ENCODE measurements around the gene RTEL1. TPM values are rescaled to one million over a fixed set of nuclear protein-coding genes. Genes with fewer than 3 reads are reported as not detected.
A peak's percentile ranks its signal among the peaks of the same experiment; 100 is the strongest.

Gene RTEL1
- polyA plus RNA-seq, 2 donors, result 8.1 to 14.5 TPM

DNA sequence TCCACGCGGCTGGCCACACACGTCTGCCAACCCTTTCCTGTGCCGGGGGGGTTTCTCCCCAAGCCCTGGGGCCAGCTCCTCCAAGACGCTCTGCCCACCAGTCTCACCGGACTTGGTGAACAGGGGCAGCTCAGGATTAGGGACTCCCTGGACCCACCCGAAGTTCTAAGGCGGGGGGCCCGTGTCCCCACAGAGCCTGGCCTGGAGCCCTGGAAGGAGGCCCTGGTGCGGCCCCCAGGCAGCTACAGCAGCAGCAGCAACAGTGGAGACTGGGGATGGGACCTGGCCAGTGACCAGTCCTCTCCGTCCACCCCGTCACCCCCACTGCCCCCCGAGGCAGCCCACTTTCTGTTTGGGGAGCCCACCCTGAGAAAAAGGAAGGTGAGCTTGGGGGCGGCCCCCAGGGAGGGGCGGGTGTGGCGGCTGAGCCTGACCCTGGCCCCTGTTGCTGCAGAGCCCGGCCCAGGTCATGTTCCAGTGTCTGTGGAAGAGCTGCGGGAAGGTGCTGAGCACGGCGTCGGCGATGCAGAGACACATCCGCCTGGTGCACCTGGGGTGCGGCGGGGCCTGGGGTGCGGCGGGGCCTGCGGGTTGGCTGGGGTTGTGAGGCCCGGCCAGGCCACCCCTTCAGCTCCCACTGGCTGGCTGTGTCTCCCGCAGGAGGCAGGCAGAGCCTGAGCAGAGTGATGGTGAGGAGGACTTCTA is 83.7 kb downstream of the RTEL1 start:
- Histone ChIP-seq H3K9me3 (ENCODE audit: control insufficient read depth in 2 of 2, insufficient read depth in 1 of 2, low read depth in 1 of 2, low read length in 1 of 2) (no peaks in the 10 kb centered on the region), H3K4me1 (ENCODE audit: control insufficient read depth in 2 of 2, insufficient read depth in 2 of 2, low read length in 1 of 2) (peaks cover 6 to 17% of the 10 kb centered on the region in 2 donors), H3K4me3 (ENCODE audit: low read depth in 1 of 2, low read length in 2 of 2) (no peak overlapping the region), H3K27me3 (ENCODE audit: control insufficient read depth in 1 of 2, insufficient read depth in 2 of 2, low read length in 2 of 2) (no peaks in the 10 kb centered on the region), H3K27ac (ENCODE audit: low read depth in 2 of 2, low read length in 1 of 2) (peak overlapping the region in 1 of 2 donors; percentile 93), H3K36me3 (ENCODE audit: control insufficient read depth in 2 of 2, insufficient read depth in 2 of 2, low read length in 1 of 2) (peaks cover 0 to 11% of the 10 kb centered on the region in 2 donors)
- WGBS, 2 donors, result 70 to 73% methylated on average over 30 of the region's 30 CpGs

GRCh38 chr20:63742381-63743024 is 84.4 kb downstream of the RTEL1 start:
- Histone ChIP-seq H3K9me3 (ENCODE audit: control insufficient read depth in 2 of 2, insufficient read depth in 1 of 2, low read depth in 1 of 2, low read length in 1 of 2) (no peaks in the 10 kb centered on the region), H3K27me3 (ENCODE audit: control insufficient read depth in 1 of 2, insufficient read depth in 2 of 2, low read length in 2 of 2) (no peaks in the 10 kb centered on the region), H3K4me3 (ENCODE audit: low read depth in 1 of 2, low read length in 2 of 2) (no peak overlapping the region), H3K36me3 (ENCODE audit: control insufficient read depth in 2 of 2, insufficient read depth in 2 of 2, low read length in 1 of 2) (peaks cover 0 to 11% of the 10 kb centered on the region in 2 donors), H3K4me1 (ENCODE audit: control insufficient read depth in 2 of 2, insufficient read depth in 2 of 2, low read length in 1 of 2) (peaks cover 6 to 10% of the 10 kb centered on the region in 2 donors), H3K27ac (ENCODE audit: low read depth in 2 of 2, low read length in 1 of 2) (no peak overlapping the region)
- 82 to 85% methylated on average over 35 to 37 of the region's 37 CpGs for WGBS, 2 donors

- WGBS, 2 donors, result 83 to 87% methylated on average over 31 of the region's 31 CpGs
- Histone ChIP-seq H3K27me3 (ENCODE audit: control insufficient read depth in 1 of 2, insufficient read depth in 2 of 2, low read length in 2 of 2) (no peaks in the 10 kb centered on the region), H3K27ac (ENCODE audit: low read depth in 2 of 2, low read length in 1 of 2) (no peak overlapping the region), H3K4me3 (ENCODE audit: low read depth in 1 of 2, low read length in 2 of 2) (no peak overlapping the region), H3K4me1 (ENCODE audit: control insufficient read depth in 2 of 2, insufficient read depth in 2 of 2, low read length in 1 of 2) (peaks cover 2 to 4% of the 10 kb centered on the region in 2 donors), H3K9me3 (ENCODE audit: control insufficient read depth in 2 of 2, insufficient read depth in 1 of 2, low read depth in 1 of 2, low read length in 1 of 2) (no peaks in the 10 kb centered on the region), H3K36me3 (ENCODE audit: control insufficient read depth in 2 of 2, insufficient read depth in 2 of 2, low read length in 1 of 2) (peaks cover 0 to 11% of the 10 kb centered on the region in 2 donors)
Observed at GRCh38 chr20:63743210-63743970, 85.3 kb downstream of the RTEL1 start.

DNA sequence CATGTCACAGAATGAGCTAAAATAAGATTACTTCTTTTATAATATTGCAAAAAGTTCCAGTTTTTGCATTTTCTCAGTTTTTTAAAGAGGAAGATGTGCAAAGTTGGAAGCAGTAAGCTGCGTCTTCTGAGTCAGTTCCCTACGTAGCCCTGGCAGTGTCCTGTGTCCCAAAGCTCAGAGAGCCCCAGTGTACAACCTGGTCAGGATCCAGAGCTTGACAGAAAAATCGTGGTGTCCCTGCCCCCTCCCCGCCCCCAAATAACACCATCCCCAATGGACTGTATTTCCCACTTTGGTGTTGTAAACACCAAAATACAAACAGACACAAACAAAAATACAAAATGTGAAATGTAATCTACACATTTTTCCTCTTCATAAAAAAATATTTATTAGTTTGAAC is 86.0 kb downstream of the RTEL1 start:
- no peak overlapping the region for H3K4me3 ChIP-seq (ENCODE audit: low read depth in 1 of 2, low read length in 2 of 2)
- H3K27ac ChIP-seq (ENCODE audit: low read depth in 2 of 2, low read length in 1 of 2), result no peak overlapping the region
- H3K27me3 ChIP-seq (ENCODE audit: control insufficient read depth in 1 of 2, insufficient read depth in 2 of 2, low read length in 2 of 2), result no peaks in the 10 kb centered on the region
- no peaks in the 10 kb centered on the region for H3K9me3 ChIP-seq (ENCODE audit: control insufficient read depth in 2 of 2, insufficient read depth in 1 of 2, low read depth in 1 of 2, low read length in 1 of 2)
- WGBS, 2 donors, result 62 to 63% methylated on average over 4 of the region's 4 CpGs
- H3K36me3 ChIP-seq (ENCODE audit: control insufficient read depth in 2 of 2, insufficient read depth in 2 of 2, low read length in 1 of 2), result peaks cover 0 to 11% of the 10 kb centered on the region in 2 donors
- H3K4me1 ChIP-seq (ENCODE audit: control insufficient read depth in 2 of 2, insufficient read depth in 2 of 2, low read length in 1 of 2), result peaks cover 0 to under 1% of the 10 kb centered on the region in 2 donors

GRCh38 chr20:63744574-63745423 is 86.7 kb downstream of the RTEL1 start:
- H3K27ac ChIP-seq (ENCODE audit: low read depth in 2 of 2, low read length in 1 of 2), result no peak overlapping the region
- no peaks in the 10 kb centered on the region for H3K4me1 ChIP-seq (ENCODE audit: control insufficient read depth in 2 of 2, insufficient read depth in 2 of 2, low read length in 1 of 2)
- no peak overlapping the region for H3K4me3 ChIP-seq (ENCODE audit: low read depth in 1 of 2, low read length in 2 of 2)
- H3K36me3 ChIP-seq (ENCODE audit: control insufficient read depth in 2 of 2, insufficient read depth in 2 of 2, low read length in 1 of 2), result peaks cover 0 to 11% of the 10 kb centered on the region in 2 donors
- WGBS, 2 donors, result 68 to 70% methylated on average over 24 to 25 of the region's 25 CpGs
- H3K27me3 ChIP-seq (ENCODE audit: control insufficient read depth in 1 of 2, insufficient read depth in 2 of 2, low read length in 2 of 2), result no peaks in the 10 kb centered on the region
- no peaks in the 10 kb centered on the region for H3K9me3 ChIP-seq (ENCODE audit: control insufficient read depth in 2 of 2, insufficient read depth in 1 of 2, low read depth in 1 of 2, low read length in 1 of 2)

GRCh38 chr20:63745424-63745805 is 87.3 kb downstream of the RTEL1 start:
- Histone ChIP-seq H3K27me3 (ENCODE audit: control insufficient read depth in 1 of 2, insufficient read depth in 2 of 2, low read length in 2 of 2) (no peaks in the 10 kb centered on the region), H3K36me3 (ENCODE audit: control insufficient read depth in 2 of 2, insufficient read depth in 2 of 2, low read length in 1 of 2) (peaks cover 0 to 11% of the 10 kb centered on the region in 2 donors), H3K4me1 (ENCODE audit: control insufficient read depth in 2 of 2, insufficient read depth in 2 of 2, low read length in 1 of 2) (no peaks in the 10 kb centered on the region), H3K27ac (ENCODE audit: low read depth in 2 of 2, low read length in 1 of 2) (no peak overlapping the region), H3K4me3 (ENCODE audit: low read depth in 1 of 2, low read length in 2 of 2) (no peak overlapping the region), H3K9me3 (ENCODE audit: control insufficient read depth in 2 of 2, insufficient read depth in 1 of 2, low read depth in 1 of 2, low read length in 1 of 2) (no peaks in the 10 kb centered on the region)
- WGBS, 2 donors, result 54 to 78% methylated on average over 15 of the region's 15 CpGs

Other genes starting within 250 kb of the RTEL1 start
- gene KCNQ2, start 185.7 kb upstream of the RTEL1 start, polyA plus RNA-seq, result under 1 TPM; 0.01 to 0.06 TPM
- 1 to 10 TPM in 1 of 2 donors, under 1 TPM in 1; 0.86 to 7.3 TPM for gene EEF1A2, start 159.2 kb upstream of the RTEL1 start, polyA plus RNA-seq
- 1,000 to 10,000 TPM in 1 of 2 donors, 100 to 1,000 TPM in 1; 615 to 1,105 TPM for gene PPDPF, start 137.5 kb upstream of the RTEL1 start, polyA plus RNA-seq
- gene PTK6, start 120.9 kb upstream of the RTEL1 start, polyA plus RNA-seq, result 10 to 100 TPM; 80.1 to 81.6 TPM
- under 1 TPM in 1 of 2 donors, not detected in 1; 0.04 TPM for gene SRMS, start 110.6 kb upstream of the RTEL1 start, polyA plus RNA-seq
- gene FNDC11, start 104.2 kb upstream of the RTEL1 start, polyA plus RNA-seq, result under 1 TPM; 0.07 to 0.26 TPM
- 1 to 10 TPM; 7.2 to 8.3 TPM for gene HELZ2, start 84.1 kb upstream of the RTEL1 start, polyA plus RNA-seq
- 1 to 10 TPM; 7.6 to 8.8 TPM for gene GMEB2, start 31.2 kb upstream of the RTEL1 start, polyA plus RNA-seq
- gene STMN3, start 4.9 kb upstream of the RTEL1 start, polyA plus RNA-seq, result 1 to 10 TPM; 3.7 to 6.1 TPM
- 10 to 100 TPM in 1 of 2 donors, 1 to 10 TPM in 1; 2.6 to 15.2 TPM for gene TNFRSF6B, start 38.3 kb downstream of the RTEL1 start, polyA plus RNA-seq
- gene ARFRP1, start 49.7 kb downstream of the RTEL1 start, polyA plus RNA-seq, result 10 to 100 TPM; 33.9 to 35.4 TPM
- 10 to 100 TPM; 24.4 to 38.9 TPM for gene ZGPAT, start 49.7 kb downstream of the RTEL1 start, polyA plus RNA-seq
- 10 to 100 TPM; 12.6 to 24.5 TPM for gene LIME1, start 78.4 kb downstream of the RTEL1 start, polyA plus RNA-seq
- gene SLC2A4RG, start 81.5 kb downstream of the RTEL1 start, polyA plus RNA-seq, result 10 to 100 TPM; 43.8 to 77.5 TPM
- 1 to 10 TPM in 1 of 2 donors, under 1 TPM in 1; 0.68 to 1.0 TPM for gene ZBTB46, start 173.0 kb downstream of the RTEL1 start, polyA plus RNA-seq
- gene ABHD16B, start 203.2 kb downstream of the RTEL1 start, polyA plus RNA-seq, result under 1 TPM; 0.42 to 0.92 TPM
- 100 to 1,000 TPM in 1 of 2 donors, 10 to 100 TPM in 1; 82.0 to 107 TPM for gene TPD52L2, start 207.0 kb downstream of the RTEL1 start, polyA plus RNA-seq
- gene DNAJC5, start 236.8 kb downstream of the RTEL1 start, polyA plus RNA-seq, result 10 to 100 TPM; 42.9 to 59.4 TPM